BE2C (cell line): ENCODE measurements around the gene MIGA2.

ENCODE experiments used
- DNase-seq: peaks from one replicate; pipeline ENCODE4 v3.0.0-alpha.2; 2020
- H3K27me3 ChIP-seq: fragments of 250-450 bp; sonication (Bioruptor Pico); 2 replicates; pipeline ENCODE4 v1.5.1; 2020; ENCODE audit warnings: mild to moderate bottlenecking
- H3K36me3 ChIP-seq: fragments of 250-450 bp; sonication (Bioruptor Pico); 2 replicates; pipeline ENCODE4 v1.5.1; 2020; ENCODE audit warnings: mild to moderate bottlenecking
- H3K4me1 ChIP-seq: fragments of 250-450 bp; sonication (Bioruptor Pico); 2 replicates; pipeline ENCODE4 v1.5.1; 2020
- H3K4me3 ChIP-seq: 2 replicates; pipeline ENCODE4 v1.5.1; 2011; ENCODE audit warnings: low read depth, low read length
- H3K9me3 ChIP-seq: fragments of 250-450 bp; sonication (Bioruptor Pico); 2 replicates; pipeline ENCODE4 v1.5.1; 2020
- TF ChIP-seq, protein P1 (sequence below): IDR thresholded peaks from 2 replicates; pipeline ENCODE4 v1.5.1; 2012; ENCODE audit warnings: mild to moderate bottlenecking, low read depth, low read length

The MIGA2 gene

GRCh38 chr9:129097671-129098306 lies 61.4 kb downstream of the MIGA2 start:
- no peaks in the 10 kb centered on the region for H3K27me3 ChIP-seq
- TF ChIP-seq, protein P1, sequence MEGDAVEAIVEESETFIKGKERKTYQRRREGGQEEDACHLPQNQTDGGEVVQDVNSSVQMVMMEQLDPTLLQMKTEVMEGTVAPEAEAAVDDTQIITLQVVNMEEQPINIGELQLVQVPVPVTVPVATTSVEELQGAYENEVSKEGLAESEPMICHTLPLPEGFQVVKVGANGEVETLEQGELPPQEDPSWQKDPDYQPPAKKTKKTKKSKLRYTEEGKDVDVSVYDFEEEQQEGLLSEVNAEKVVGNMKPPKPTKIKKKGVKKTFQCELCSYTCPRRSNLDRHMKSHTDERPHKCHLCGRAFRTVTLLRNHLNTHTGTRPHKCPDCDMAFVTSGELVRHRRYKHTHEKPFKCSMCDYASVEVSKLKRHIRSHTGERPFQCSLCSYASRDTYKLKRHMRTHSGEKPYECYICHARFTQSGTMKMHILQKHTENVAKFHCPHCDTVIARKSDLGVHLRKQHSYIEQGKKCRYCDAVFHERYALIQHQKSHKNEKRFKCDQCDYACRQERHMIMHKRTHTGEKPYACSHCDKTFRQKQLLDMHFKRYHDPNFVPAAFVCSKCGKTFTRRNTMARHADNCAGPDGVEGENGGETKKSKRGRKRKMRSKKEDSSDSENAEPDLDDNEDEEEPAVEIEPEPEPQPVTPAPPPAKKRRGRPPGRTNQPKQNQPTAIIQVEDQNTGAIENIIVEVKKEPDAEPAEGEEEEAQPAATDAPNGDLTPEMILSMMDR, result no peak

DNA sequence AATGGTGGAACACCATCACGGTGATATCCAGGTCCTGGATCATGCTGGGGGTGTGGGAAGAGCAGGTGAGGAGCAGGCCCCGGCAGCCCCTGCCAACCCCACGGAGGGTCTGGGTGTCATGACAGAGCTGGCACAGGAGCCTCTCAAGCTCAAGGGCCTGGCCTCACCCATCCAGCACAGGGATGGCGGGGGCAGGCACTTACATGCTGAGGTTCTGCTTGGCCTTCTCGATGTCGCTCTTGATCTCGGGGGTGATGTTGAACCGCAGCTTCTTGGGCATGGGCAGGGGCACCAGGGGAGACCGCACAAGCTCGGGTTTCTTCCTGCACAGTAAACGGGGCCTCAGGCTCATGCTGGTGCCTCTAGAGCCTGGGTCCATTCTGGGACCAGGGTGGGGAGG lies 61.9 kb downstream of the MIGA2 start:
- Histone ChIP-seq H3K9me3 (no peaks in the 10 kb centered on the region), H3K4me1 (peaks cover 7% of the 10 kb centered on the region), H3K4me3 (no peak overlapping the region), H3K36me3 (no peaks in the 10 kb centered on the region), H3K27me3 (no peaks in the 10 kb centered on the region)
- DNase-seq, result no peak
- TF ChIP-seq, protein P1, result no peak

More at GRCh38 chr9:129097671-129098306, 61.4 kb downstream of the MIGA2 start:
- H3K4me3 ChIP-seq, result no peak overlapping the region
- no peaks in the 10 kb centered on the region for H3K36me3 ChIP-seq
- H3K4me1 ChIP-seq, result peaks cover 2% of the 10 kb centered on the region
- DNase-seq, result no peak
- H3K9me3 ChIP-seq, result no peaks in the 10 kb centered on the region

DNA sequence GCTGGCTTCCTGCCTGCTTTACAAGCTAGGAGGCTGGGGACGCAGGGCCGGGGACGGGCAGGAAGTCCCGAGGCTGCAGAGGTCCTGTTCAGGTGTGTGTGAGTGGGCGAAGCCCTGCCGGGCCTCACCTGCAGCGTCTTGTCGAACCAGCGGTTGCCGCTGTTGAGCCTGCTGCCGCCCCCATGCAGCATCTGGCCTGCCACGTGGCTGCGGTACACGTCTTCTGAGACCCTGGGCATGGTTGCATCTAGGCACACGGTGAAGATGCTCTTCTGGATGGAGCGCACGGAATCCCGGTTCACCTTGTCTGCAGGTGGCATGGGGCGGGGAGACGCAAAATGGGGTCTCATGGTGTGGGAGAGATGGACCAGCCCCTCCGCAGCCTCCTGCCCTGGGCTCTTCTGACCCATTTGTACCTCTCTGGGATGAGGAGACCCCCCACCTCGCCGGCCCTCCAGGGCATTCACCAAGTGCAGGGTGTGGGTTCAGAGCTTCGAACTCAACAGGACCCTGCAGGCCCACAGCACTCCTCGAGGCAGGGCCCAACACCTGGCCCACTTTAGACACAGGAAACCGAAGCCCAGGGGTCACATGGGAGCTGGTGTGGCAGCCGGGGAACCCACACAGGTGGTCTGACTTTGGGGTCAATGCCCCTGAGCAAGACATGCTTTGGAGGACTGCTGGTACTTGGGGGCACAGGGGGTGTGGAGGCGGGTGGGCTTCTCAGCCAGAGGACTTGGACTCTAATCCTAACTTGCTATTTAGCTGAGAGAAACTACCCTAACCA lies 64.2 kb downstream of the MIGA2 start:
- no peak overlapping the region for H3K4me3 ChIP-seq
- peaks cover 7% of the 10 kb centered on the region for H3K4me1 ChIP-seq
- no peaks in the 10 kb centered on the region for H3K36me3 ChIP-seq
- DNase-seq, result no peak
- no peaks in the 10 kb centered on the region for H3K27me3 ChIP-seq
- TF ChIP-seq, protein P1, result no peak
- no peaks in the 10 kb centered on the region for H3K9me3 ChIP-seq

GRCh38 chr9:129101279-129101678 lies 64.9 kb downstream of the MIGA2 start:
- H3K4me3 ChIP-seq, result no peak overlapping the region
- peaks cover 7% of the 10 kb centered on the region for H3K4me1 ChIP-seq
- TF ChIP-seq, protein P1, result no peak
- no peaks in the 10 kb centered on the region for H3K9me3 ChIP-seq
- no peaks in the 10 kb centered on the region for H3K27me3 ChIP-seq
- no peaks in the 10 kb centered on the region for H3K36me3 ChIP-seq
- DNase-seq, result no peak

GRCh38 chr9:129102095-129102525 lies 65.7 kb downstream of the MIGA2 start:
- peaks cover 7% of the 10 kb centered on the region for H3K4me1 ChIP-seq
- H3K27me3 ChIP-seq, result no peaks in the 10 kb centered on the region
- no peak overlapping the region for H3K4me3 ChIP-seq
- TF ChIP-seq, protein P1, result no peak
- H3K36me3 ChIP-seq, result no peaks in the 10 kb centered on the region
- DNase-seq, result no peak
- H3K9me3 ChIP-seq, result no peaks in the 10 kb centered on the region
